HG02852 (cell line): Measurements from ENCODE around the gene ZFP69.
"Not testable (repeated sequence)": the region's sequence is repeated elsewhere in the genome, so short reads cannot be mapped to it uniquely, and the experiment has no call there.

Experiments used
- ATAC-seq: cut with Tn5 transposase; IDR thresholded peaks from one replicate; pipeline ENCODE4 v1.9.1; 2021; ENCODE audit warnings: mild to moderate bottlenecking, moderate library complexity; ENCODE audit not compliant: unreplicated experiment

The ZFP69 gene

DNA sequence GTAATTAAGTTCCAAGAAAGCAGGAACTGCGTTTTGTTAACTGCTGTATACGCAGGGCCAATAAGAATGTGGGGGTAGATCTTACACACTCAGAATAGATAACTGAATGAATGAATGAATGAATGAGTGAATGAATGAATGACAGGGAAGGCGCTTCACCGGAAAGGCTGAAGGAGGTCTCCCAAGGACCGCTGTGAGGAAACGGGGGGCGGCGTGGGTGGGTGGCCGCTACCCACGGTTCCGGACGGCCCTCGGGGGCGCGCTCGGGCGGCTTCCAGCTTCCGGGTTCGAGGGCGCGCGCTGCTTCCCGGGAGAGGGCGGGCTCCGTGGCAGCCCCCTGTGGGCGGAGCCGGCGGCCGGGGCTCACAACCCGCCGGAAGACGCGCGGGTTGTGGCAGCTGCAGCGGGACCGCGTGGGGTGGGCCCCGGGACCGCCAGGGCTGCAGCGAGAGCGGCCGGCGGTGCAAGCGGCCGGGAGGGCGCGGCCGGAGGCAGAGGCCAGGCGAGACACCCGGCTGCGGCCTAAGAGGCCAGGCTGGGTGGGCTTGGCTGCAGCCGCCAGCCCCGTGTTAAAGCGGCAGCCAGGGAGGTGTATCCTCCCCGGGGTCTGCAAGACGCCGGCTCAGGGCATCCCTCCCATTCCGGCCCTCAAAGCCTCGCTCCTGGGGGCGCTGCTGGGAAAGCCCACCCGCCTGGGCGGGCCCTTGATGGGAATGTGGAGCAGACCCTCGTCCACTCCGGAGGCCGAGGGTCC, at the start of gene ZFP69:
ZFP69 (plus strand) TSS at position 367 of the 754 bp plus-strand sequence. CDS start 2,072 bp downstream, outside the sequence.
- peak; percentile 75 for ATAC-seq

DNA sequence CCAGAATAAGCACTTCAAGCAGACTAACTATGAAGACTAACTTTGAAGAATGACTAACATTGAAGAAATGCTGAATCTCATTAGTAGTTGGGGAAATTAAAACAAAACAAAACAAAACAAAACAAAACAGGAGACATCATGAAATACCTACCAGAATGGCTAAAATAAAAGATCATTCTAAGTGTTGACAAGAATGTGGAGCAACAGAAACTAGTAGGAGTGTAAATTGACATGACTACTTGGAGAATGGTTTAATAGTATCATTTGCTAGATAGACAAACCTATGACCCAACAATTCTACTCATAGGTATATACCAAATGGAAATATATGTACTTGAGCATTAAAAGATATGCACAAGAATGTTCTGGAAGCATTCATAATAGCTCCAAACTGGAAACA, 45.7 kb upstream of the ZFP69 start:
- no peak for ATAC-seq

DNA sequence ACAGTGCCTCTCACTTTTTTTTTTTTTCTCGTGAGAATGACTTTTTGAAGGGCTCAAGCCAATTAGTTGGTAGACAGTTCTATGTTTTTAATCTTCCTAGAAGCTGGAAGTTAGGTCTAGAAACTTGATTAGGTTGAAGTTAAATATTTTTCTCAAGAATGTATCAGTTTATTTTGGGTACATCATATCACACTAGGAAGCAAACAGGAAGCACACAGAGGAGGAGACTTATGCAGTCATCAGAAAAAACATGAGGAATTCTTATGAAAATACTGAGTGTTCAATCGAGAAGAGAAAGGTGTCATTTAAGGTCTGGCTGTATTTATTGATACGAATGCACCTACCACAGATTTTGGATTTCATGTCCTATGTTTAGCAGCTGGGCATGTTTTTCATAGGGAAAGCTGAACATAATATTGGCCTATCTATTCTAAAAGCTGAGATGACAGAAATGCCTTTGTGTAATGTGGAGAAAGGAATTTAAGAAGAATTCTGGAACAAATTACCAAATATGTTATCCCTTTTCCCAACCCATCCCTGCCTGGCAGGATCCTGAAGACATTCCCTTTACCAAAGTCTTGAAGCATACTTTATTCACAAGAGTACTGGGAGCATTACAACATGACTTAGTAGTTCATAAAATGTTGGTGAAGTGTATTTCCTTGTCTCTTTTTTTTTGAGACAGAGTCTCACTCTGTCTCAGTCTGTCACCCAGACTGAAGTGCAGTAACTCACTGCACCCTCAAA, 44.3 kb upstream of the ZFP69 start:
- no peak for ATAC-seq

DNA sequence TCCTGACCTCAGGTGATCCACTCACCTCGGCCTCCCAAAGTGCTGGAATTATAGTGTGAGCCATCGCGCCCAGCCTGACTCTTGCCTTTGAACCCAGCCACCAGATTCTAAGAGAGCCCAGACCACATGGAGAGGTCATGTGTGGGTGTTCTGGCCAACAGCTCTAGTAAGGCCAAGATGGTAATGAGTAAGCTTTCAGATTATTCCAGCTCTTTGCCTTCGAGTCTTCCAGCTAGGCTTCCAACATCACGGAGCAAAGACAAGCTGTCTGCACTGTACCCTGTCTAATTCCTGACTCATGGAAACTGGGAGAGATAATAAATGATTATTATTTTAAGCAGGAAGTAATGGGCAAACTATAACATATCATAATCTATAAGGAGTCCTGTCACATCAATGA, 41.6 kb upstream of the ZFP69 start:
- no peak for ATAC-seq

DNA sequence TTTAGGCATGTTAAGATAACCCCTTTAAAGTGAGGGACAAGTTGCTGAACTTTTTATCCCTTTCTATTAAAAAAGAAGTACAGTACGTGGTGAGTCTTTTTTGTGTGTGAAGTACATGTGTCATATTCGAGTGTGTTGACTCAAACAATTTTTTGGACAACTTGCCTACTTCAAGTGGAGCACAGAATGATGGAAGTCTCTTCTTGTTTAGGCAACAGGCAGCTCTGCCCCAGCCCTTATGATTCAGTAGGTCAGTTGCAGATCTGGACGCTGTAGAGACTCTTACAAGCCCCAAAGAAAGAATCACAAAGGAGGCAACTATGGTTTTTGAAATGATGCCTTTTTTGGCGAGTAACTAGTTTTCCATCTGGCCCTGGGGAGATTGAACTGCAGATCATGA, 41.2 kb upstream of the ZFP69 start:
- no peak for ATAC-seq

DNA sequence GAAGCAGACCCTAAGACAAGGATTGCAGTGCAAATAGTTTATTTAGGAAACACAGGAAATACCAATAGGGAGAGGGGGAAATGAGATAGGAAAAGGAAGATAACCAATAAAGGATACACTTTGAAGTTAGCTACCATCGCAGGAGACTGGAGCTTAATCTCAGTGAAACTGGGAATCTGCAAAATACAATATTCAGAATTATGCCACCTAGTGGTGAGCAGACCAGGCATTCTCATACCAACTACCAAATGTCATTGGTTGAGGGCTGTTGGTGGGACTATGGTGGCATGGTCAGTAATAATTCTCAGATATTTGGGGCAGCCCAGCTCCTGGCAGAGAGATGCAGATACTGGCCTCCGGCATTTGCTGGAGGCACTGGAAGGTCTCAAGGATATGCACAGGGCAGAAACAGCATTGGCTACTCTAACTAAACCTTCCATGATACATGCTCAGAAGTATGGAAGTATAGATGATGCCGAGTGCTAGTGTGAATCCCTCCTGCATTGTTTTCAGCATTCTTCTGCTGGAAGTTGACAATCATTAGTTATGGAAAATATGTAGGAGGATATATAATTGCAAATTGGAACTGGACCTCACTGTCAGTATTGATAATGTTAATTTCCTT, 38.6 kb upstream of the ZFP69 start:
- ATAC-seq: no peak

DNA sequence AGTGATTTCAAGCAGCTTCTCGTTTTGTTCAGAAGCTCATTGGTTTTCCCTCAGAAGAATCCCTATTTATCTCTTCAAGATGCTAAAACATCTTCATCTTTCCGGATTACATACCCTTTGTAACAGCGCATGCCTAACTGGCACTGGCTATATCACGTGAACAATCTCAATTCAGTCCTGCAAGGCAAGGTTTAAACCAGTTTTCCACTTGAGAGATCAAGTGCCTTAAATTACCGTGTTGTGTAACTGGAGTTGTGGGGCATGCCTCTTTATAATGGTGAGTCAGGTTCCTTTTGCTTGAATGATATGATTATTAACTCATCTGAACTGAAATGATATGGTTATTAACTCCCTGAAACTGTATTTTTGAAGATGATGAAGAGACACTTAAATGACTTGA, 37.8 kb upstream of the ZFP69 start:
- ATAC-seq: no peak

DNA sequence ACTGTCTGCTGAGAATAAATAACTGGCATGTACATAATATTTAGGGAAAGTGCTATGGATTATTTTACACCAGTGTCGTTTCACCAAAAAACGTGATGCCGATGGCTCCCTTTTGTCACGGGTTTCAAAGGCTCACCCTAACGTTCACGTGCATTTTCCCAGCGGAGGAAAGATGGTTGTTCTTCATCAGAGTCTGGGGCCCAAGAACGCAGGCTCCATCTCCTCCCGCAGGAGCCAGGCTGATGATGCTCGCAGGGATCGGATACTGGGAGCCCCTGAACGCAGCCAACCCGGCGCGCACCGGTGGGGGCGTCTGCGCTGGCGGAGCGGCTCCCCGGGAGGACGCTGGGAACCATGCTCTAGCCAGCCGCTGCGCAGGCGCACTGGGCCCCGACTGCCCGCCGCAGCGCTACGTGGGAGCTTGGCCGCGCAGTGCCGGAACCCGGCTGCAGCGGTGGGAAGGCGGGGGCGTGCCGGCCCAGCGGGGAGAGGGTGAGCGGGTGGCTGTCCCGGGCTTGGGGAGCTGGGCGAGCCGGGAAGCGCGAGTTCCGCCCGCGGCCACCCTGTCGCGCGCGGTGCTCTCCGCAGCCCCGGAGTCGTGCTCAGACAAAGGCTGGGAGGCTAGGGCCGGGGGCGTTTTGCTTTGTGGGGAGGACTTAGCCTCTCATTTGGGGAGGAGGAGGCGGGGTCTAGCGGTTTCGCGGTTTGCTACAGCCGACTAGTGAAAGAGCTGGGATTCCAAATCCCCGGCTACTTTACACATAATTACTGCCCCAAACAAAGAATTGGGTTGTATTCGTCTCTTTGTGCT, 27.2 kb upstream of the ZFP69 start, which contains the start of gene ZFP69B:
ZFP69B (plus strand) TSS at position 793 of the 811 bp plus-strand sequence. CDS start 486 bp downstream, outside the sequence.
- ATAC-seq: peak; percentile 72

DNA sequence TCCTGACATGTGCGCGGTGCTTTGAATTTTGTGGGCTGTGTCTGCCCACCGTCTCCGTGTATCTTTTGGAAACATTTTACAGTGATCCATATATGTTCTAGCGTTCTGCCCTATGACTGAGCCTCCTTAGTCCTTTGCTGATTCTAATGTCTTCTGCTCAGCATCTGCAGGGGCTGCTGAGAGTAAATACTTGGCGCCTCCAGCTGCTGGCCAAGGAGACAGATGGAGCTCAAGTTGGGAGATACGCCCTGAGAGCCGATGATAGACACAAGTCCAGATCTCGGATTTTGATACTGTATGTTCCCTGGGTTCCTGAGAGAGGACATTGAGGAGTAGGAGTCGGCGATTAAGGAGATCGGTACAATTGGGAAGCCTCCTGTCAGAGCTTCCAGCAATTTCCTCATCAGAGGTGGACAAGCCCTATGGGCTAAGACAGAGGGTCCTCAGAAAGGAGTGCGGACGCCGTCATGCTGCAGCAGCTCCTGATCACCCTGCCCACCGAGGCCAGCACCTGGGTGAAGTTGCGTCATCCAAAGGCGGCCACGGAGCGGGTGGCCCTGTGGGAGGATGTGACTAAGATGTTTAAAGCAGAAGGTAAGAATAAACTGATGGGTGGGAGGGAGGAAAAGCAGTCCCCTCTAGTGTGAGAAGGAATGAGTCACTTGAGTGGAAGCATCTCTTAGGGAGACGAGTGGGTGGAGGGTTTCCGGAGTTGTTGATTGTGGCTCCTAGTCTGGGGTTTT, 26.4 kb upstream of the ZFP69 start:
- ATAC-seq: peak; percentile 47

DNA sequence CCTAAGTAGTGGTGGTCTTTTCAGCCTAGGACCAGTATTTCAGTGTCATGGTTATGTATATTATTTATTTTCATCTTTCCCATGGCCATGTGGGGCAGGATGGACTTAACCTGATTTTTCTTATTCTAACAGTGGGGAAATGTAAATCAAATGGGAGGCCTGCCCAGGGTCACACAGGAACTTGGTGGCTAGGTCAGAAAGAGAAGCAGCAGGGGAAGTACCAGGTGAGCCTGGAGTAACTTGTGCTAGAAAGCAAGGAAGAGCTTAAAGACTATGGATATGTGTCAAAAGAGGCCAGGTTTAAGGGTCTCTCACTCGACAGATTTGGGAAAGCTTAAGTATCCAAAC, 25.9 kb upstream of the ZFP69 start:
- ATAC-seq: no peak

DNA sequence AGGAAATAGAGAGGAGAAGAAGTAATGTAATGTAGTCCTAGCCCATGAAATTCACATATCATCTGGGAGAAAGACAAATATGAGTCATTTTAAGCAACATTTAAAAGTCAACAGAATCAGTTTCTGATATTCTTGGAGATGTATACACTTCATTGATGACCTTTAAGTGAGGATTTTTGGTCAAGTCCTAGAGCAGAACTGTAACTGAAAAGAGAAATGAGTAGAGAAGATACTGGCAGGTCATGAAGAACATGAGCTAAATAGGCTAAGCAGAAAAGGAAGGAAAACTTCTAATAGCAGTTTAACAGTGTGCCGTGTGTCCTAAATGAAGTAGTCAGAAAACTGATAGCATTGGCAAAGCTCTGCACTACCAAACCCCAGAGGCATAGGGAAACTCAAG, 22.2 kb upstream of the ZFP69 start:
- no peak for ATAC-seq

DNA sequence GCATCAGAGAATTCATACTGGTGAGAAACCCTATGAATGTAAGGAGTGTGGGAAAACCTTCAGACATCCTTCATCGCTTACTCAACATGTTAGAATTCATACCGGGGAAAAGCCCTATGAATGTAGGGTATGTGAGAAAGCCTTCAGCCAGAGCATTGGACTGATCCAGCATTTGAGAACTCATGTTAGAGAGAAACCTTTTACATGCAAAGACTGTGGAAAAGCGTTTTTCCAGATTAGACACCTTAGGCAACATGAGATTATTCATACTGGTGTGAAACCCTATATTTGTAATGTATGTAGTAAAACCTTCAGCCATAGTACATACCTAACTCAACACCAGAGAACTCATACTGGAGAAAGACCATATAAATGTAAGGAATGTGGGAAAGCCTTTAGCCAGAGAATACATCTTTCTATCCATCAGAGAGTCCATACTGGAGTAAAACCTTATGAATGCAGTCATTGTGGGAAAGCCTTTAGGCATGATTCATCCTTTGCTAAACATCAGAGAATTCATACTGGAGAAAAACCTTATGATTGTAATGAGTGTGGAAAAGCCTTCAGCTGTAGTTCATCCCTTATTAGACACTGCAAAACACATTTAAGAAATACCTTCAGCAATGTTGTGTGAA, 14.0 kb upstream of the ZFP69 start:
- no peak for ATAC-seq

DNA sequence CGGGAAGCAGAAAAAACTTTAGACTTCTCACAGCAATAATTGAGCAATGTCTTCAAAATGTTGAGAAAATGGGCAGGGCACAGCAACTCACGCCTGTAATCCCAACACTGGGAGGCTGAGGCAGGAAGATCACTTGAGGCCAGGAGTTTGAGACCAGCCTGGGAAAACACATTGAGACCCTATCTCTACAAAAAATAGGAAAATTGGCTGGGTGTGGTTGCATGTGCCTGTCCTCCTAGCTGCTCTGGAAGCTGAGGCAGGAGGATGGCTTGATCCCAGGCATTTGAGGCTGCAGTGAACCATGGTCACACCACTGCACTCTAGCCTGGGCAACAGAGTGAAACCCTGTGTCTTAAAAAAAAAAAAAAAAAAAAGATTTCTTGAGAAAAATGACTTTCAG, 7.8 kb upstream of the ZFP69 start:
- no peak for ATAC-seq

DNA sequence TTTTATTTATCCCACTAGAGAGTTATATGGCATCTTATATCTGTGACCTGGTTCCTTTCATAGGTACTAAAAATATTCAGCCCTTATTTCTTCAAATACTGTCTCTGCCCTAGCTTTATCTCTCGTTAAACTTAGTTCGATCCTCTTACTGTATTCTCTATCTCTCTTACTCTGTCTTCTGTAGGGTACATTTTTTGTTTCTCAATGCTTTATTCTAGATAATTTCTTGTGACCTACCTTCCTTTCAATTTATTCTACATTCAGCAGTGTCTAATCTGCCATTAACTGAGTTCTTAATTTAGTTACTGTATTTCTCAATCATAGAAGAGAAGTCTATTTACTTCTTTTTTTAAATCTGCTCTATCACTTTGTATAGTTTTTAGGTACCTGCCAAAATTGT, 1.8 kb upstream of the ZFP69 start:
- no peak for ATAC-seq

DNA sequence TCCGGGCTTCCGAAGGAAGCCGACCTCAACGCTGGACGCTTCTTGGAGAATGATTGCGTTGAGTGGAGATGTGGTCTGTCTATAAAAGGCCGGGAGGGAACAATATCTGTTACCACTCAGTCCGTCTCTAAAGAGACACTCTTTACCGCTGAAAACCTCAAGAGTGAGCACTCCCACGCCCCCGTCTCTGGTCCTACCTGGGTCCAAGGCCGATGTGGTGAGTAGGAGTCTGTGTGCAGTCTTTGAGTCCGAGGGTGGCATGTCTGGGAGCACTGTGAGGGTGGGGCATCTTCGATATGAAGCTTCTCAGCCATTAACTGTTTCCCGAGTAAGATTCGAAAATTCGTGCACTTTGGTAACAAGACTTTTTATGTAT, 576 bp downstream of the ZFP69 start:
- ATAC-seq: peak; percentile 26

DNA sequence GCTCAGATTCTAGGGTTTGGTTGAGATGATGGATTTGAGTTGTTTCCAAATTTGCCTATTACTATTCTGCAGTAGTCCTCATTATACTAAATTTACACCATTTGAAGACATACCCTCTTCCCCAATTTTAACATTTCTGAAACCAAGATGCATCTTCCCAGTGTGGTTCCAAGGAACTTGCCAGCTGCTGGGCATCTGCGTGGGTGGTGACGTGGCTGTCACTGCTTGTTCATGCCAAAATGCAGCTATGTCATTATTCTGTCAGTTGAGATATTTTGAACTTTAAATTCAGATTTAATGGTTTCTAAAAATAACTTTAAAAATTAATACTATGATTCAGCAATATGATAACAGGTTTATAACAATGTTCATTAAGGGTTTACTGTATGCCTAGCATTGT, 1.2 kb downstream of the ZFP69 start:
- ATAC-seq: no peak

DNA sequence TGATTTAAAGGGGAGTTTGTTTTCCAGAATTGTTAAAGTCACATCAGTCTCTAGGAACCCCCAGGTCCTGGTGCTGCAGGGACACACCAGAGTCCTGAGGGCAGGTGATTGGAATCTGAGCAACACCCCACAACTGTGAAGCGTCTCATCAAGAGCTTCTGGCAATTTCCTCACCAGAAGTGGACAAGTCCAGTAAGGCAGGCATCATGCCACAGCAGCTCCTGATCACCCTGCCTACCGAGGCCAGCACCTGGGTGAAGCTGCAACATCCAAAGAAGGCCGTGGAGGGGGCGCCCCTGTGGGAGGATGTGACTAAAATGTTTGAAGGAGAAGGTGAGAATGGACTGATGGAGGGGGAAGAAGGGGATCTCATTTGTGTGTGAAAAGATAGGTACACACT, 2.1 kb downstream of the ZFP69 start:
- ATAC-seq: no peak

DNA sequence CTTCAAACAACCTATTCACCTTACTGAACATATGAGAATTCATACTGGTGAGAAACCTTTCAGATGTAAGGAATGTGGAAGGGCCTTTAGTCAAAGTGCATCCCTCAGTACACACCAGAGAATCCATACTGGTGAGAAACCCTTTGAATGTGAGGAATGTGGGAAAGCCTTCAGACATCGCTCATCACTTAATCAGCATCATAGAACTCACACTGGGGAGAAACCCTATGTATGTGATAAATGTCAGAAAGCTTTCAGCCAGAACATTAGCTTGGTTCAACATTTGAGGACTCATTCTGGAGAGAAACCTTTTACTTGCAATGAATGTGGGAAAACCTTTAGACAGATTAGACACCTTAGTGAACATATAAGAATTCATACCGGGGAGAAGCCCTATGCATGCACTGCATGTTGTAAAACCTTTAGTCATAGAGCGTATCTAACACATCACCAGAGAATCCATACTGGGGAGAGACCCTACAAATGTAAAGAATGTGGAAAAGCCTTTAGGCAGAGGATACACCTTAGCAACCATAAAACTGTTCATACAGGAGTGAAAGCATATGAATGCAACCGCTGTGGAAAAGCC, 18.3 kb downstream of the ZFP69 start:
- ATAC-seq: no peak

DNA sequence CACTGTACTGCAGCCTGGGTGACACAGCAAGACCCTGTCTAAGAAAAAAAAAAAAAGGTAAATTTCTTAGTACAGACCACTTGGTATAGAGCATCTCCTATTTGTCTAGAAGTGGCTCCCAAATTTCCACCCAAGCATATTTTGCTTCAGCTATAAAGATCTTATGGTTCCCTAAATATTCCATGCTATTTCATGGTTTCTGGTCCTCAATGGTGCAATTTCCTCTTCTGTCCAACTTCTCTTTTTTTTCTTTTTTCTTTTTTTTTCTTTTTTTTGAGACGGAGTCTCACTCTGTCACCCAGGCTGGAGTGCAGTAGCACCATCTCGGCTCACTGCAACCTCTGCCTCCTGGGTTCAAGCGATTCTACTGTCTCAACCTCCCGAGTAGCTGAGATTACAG, 25.6 kb downstream of the ZFP69 start:
- not testable (repeated sequence) for ATAC-seq

DNA sequence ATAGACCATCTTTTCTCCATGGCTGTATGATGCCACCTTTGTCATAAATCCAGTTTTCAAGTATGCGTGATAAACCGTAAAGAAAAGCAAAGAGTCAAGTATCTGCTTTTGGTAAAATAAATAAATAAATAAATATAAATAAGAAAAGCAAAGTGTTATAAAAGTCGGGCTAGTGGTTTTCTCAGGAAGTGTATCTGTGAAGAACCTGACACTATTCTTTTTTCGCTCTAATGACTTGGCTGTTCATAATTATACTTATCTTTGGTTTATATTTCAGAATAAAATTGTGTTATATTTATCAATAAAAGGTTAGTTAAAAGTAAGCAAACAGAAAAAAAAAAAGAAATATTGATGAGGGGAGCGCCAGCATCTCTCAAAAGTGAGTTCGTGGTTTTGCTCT, 30.9 kb downstream of the ZFP69 start:
- no peak for ATAC-seq
